ENCODE measurements around the gene OR2T4.

The OR2T4 gene

GRCh38 chr1:248361121-248361715 is at the start of gene OR2T4:
TSS of gene OR2T4 (plus strand) at chr1:248361665. CDS start at chr1:248361665, 0 bp downstream.
- DNase-seq = no peak

- DNase-seq = no peak
Observed at GRCh38 chr1:248316796-248317195, 44.7 kb upstream of the OR2T4 start.

- no peak for DNase-seq
Observed at GRCh38 chr1:248324468-248324867, 37.0 kb upstream of the OR2T4 start, which contains the start of gene OR2M7. TSS of gene OR2M7 (minus strand) at chr1:248324568. CDS start at chr1:248324568, 0 bp downstream.

GRCh38 chr1:248343451-248343850 is 18.0 kb upstream of the OR2T4 start:
- no peak for DNase-seq

GRCh38 chr1:248348475-248348874 is 13.0 kb upstream of the OR2T4 start, which contains the start of gene OR14C36:
TSS of gene OR14C36 (plus strand) at chr1:248348775. CDS start at chr1:248348775, 0 bp downstream.
- no peak for DNase-seq

- DNase-seq = no peak
Observed at GRCh38 chr1:248359415-248359814, 2.0 kb upstream of the OR2T4 start.

- no peak for DNase-seq
Observed at GRCh38 chr1:248366609-248367008, 5.1 kb downstream of the OR2T4 start.

- no peak for DNase-seq
Observed at GRCh38 chr1:248372394-248372793, 10.9 kb downstream of the OR2T4 start.

GRCh38 chr1:248373761-248374160 is 12.3 kb downstream of the OR2T4 start:
- DNase-seq = no peak

- DNase-seq = no peak
Observed at GRCh38 chr1:248375446-248375845, 14.0 kb downstream of the OR2T4 start, which contains the start of gene OR2T6. TSS of gene OR2T6 (plus strand) at chr1:248375746. CDS start at chr1:248387609, 11,863 bp downstream.

- DNase-seq = no peak
Observed at GRCh38 chr1:248376916-248377315, 15.5 kb downstream of the OR2T4 start.

GRCh38 chr1:248380854-248381253 is 19.4 kb downstream of the OR2T4 start:
- DNase-seq = no peak

- no peak for DNase-seq
Observed at GRCh38 chr1:248388426-248388825, 27.0 kb downstream of the OR2T4 start.

- no peak for DNase-seq
Observed at GRCh38 chr1:248393050-248393449, 31.6 kb downstream of the OR2T4 start.

GRCh38 chr1:248402748-248403147 is 41.3 kb downstream of the OR2T4 start, which contains the start of gene OR2T1:
TSS of gene OR2T1 (plus strand) at chr1:248403048. CDS start at chr1:248406148, 3,100 bp downstream.
- DNase-seq = no peak

GRCh38 chr1:248404024-248404423 is 42.6 kb downstream of the OR2T4 start:
- DNase-seq = peak in 1 of 2 donors; percentile 2

- DNase-seq = no peak
Observed at GRCh38 chr1:248406721-248407692, 45.5 kb downstream of the OR2T4 start.

Data from CD4-positive, alpha-beta T cell treated with Interleukin-4 for 1 hour (primary cell).